NCI-H82 (cell line): Measurements from ENCODE around the gene RIC3.

Source experiments
- DNase-seq: peaks from one replicate; lab custom pipeline; 2025; lab: John Stamatoyannopoulos, UW

Gene RIC3

DNA sequence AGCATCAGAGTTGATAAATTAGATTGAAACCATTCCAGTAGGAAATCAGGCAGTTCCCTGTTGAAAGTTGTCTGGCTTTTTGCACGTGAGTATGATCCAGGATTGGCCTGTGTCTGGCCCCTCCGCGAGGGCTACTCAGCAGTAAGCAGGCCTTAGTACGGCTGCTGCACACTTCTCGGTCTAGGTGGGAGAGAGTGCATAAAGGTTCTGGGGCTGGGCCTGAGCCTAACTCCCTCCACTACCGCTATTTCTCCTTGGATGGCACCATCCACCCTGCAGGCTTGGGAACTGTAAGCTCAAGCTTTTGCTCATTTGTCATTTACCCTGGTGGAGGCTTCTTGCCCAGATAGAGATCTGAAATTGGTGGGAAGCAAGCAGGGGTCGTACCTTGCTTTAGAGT, 65.9 kb downstream of the RIC3 start:
- DNase-seq, result no peak

DNA sequence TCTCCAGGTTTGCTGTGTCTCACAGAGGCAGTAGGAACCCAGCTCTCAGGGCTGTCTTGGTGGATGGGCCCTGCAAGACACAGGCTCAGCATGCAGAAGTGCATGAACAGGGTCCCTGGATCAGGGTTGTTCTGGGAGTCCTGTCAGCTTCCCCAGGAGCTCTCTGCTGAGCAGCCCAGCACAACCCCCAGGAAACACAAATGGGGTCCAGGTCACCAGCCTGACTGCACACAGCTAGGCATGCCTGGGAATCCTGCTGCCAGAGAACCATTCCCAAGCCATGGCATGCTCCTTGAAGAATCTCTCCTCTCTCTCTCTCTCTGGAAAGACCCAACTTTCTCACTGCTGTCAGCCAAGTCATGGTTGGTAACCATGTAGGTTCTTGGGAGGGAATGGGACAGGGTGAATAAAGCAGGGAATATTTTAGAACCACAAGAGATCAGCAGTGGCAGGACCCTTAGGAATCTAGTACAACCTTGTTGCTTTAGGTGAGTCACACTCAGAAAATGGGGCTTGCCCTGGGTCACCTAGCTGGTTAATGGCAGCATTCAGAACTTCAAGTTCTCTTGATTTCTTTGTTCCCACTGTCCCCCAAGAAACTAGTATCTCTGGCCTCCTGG, 66.4 kb downstream of the RIC3 start:
- no peak for DNase-seq

- DNase-seq, result no peak
Measured at GRCh38 chr11:8101421-8101820, 67.4 kb downstream of the RIC3 start.

DNA sequence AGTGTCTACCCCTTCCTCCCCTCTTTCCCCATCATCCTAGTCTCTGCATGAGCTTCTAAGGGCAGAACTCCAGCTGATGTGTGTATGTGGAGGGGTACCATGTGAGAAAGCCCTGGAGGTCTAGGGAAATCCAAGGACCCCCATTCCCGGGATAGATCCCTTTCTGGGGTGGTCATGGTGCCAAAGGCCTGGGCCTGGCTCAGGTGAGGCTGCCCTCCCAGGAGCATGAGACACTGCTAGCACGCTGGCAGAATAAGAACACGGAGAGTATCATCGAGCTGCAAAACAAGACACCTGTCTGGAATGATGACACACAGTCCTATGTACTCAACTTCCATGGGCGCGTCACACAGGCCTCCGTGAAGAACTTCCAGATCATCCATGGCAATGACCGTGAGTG, 68.2 kb downstream of the RIC3 start:
- no peak for DNase-seq

DNA sequence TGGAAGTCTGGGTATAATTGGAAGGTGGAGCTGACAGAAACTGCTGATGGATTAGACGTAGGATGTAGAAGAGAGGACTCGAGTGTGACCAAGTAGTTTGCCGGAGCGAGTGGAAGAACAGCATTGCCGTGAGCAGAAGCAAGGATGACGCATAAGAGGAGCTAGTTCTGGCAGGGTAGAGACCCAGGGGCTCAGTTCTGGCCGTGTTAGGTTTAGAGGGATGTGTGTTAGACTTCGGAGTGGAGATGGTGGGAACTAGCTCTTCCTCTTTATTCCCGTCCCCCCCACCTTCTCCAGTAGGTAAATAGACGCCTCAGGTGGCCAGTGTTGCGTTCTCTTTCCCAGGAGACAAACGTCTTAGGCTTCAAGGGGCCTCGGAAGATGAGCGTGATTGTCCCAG, 68.7 kb downstream of the RIC3 start:
- DNase-seq, result no peak

DNA sequence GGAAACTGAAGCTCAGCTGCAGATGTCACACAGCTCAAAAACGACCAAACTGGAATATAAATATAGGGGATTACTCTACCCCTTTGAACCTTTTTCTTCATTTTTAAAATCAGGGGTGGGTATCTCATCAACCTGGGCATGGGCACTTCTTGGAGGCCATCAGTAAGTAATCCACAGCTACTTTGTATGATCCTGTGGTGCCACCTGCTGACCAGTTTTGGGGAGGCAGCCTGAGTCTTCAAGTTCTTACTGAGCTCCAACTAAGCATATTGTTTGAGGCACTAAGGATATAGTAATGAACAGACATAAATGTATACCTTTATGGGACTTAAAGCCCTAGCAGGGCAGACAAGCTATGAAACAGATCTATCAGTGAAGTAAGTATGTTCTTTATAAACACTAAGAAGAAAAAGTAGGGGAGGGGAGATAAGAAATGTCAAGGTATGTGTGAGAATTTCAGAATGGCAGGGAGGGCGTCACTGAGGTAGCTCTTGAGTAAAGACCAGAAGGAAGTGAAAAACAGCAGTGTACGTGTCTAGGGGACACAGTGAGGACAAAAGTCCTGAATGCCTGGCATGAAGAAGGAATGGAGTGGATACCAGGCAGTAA, 69.4 kb downstream of the RIC3 start:
- DNase-seq, result peak; percentile 75

DNA sequence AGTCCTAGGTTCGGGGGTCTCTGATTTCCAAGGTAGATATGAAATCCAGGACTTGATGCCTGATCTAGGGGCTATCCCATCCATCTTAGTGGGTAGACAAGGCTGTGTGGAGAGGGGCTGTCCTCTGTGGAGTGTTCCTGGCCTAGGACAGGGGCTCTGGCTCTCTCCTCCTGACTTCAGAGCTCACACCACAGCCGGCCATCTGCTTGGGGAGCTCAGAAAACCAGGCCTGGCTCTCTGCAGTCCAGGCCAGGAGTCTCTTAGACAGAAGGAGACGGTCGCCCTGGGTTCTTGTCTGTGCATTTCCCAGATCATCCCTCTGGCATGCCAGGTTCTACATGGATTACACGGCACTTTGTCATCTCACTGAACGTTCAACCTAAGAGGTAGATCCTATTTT, 69.9 kb downstream of the RIC3 start:
- no peak for DNase-seq

DNA sequence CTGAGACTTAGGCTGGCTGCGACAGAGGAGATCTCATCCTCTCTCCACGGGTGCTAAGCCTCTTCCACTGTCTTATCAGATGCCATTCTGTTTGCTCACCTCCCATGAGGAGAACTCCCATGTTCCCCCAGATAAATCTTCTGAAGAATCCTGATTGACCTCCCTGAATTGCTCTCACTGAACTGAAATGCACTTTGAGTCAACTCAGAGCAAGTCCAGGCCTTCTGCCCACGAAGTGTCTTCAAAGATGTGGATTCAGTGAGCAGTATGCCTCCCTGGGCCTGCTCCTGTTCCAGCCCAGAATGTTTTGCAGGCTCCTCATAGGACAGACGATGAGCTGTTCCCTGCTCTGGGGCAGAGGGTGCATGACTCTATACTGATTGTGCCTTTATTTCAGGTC, 70.5 kb downstream of the RIC3 start:
- DNase-seq, result no peak

GRCh38 chr11:8097926-8098325, 70.9 kb downstream of the RIC3 start:
- no peak for DNase-seq

DNA sequence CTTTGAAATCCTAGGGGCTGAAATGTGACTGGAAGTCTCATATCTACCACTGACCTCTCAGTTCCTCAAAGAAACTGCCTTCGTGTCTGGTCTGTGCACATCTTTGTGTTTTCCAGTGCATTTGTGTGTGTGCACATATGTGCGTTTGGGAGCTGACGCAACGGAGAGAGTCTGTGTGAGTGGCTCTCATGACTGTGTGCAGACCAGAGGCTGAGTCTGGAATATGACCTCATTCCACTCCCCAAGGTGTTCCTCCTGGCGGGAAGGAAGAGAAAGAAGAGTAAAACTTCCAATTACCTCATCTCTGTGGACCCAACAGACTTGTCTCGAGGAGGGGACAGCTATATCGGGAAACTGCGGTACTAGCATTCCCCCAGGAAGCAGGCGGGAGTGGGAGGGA, 71.4 kb downstream of the RIC3 start:
- DNase-seq, result no peak

GRCh38 chr11:8097062-8097461, 71.8 kb downstream of the RIC3 start:
- DNase-seq, result no peak

DNA sequence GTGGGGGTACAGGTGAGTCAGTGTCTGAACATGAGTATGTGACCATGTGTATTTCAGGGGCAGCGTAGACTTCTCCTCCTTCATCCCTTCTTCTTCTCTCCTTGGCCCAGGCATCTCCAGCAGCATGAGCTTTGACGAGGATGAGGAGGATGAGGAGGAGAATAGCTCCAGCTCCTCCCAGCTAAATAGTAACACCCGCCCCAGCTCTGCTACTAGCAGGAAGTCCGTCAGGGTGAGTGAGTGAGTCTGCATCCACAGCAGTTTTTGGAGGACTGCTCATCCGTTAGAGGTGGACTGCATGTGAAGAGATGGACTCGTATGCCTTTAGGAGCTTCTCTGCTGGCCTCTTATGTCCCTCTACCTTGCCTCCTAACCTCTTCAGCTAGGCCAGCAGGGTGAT, 72.2 kb downstream of the RIC3 start:
- DNase-seq, result no peak

DNA sequence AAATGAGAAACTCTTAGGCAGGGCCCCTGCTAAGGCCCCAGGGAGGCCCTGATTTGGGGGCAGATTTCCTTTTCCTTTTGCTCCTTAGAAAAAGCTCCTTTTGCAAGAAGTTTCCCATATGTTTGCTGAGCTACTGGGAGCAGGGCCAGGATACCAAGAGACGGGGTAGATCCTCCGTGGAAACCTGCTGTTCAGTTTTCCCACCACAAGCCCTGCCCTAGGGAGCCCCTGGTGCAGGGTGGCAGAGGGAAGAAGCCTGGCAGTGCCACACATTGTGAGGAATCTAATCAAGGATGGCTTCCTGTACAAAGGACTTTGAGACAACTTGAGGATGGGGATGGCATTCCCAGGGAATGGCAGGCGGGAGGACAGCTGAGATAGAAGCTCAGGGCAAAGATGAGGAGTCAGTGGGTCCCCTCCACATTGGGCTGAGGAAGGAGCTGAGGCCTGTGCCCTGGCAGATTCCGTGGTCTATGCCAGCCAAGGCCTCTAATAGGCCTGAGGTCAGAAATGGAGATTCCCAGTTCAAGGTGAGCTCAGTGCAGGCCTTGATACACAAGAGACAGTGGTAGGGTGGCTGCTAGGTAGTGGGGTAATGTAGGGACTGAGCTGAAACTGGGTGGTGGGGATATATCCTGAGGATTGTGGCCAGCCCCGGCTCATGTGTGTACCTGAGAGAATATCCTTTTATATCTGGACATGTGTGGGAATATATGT, 72.9 kb downstream of the RIC3 start:
- DNase-seq, result no peak

DNA sequence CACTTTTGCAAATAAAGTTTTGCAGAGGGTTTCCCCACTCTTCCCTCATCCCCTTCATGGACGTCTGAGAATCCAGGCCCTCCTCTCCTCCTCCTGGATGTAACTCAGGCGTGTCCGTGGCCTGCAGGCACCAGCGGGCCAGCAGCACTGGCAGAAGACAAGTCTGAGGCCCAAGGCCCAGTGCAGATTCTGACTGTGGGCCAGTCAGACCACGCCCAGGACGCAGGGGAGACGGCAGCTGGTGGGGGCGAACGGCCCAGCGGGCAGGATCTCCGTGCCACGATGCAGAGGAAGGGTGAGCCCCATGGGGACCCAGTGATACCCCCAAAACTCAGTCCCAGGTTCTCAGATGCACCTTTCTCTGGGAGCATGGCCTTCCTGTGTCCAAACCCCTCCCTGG, 73.5 kb downstream of the RIC3 start:
- DNase-seq, result no peak

DNA sequence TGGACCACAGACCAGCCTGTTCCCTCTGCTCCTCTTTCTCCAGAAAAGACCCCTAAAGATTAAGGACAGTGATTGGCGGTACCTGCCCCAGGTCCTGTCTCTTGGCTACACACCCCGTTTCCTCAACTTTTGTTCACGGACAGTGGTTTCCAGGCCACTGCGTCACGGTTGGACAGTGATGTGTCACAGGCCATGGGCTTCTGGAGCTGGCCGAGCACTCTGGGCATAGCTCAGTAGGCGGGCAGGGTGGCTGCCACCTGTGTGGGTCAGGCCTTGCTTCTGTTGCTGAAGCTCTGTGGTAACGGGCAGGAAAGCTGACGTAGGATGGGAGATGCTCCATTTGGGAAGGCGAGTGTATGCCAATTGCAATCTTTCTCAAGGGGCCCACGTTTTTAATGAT, 74.2 kb downstream of the RIC3 start:
- no peak for DNase-seq

DNA sequence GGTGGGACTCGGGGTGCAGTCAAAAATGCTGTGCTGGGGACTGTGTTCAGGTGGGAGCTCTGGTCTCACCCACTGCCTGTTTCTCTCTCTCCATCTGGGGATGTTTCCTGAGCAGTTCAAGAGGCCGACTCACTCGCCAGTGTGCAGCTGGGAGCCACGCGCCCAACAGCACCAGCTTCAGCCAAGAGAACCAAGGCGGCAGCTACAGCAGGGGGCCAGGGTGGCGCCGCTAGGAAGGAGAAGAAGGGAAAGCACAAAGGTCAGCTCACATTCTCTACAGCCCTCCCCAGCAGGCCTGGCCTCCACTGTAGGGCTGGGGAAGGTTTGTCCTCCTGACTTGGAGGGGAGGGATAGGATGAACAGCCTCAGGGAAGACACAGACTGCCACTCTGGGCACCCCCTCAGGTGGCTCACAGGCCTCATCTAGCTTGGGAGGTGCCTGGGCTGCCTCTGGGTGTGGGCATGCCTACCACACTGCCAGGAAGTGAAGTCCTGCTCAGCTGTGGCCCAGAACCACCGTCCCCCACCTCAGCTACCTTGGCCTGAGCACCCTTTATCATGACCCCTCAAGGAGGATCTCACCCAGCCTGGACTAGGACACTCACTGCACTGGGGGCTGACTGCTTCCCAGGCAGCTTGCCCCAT, 74.8 kb downstream of the RIC3 start:
- no peak for DNase-seq

DNA sequence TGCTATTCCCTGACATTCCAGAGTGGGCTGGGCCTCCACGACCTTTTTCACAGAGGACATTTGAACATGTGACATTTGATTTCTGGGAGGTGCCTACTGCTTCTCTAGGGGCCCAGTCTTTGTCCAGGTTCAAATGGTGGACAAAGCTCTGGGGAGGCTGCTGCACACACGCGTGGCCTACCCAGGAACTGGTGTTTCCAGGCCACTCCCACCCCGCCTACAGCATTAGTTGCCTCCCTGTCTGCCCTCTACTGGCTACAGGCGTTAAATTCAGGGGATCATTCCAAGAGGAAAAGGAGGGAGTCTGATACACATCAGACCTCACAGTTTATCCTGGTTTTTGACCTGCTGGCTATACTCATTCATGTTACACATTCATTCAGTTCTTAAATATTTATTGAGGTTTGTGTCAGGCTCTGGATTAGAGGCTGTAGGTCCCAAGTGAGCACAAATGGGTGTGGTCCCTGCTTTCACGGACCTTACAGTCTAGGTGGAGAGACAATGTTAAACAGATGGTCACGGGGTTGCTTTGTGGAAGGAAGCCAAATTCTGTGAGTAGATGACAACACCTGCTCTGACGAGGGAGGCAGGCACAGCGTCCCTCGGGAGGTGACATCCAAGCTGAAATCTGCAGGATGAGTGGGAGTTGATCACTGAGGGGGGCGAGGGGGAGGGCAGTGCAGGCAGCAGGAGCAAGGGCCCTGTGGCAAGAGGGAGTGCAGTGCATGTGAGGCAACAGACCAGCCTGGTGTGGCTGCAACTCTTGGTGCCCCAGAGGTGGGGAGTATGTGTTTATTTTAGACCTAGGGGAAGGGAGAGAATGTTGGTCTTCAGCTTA, 76.0 kb downstream of the RIC3 start:
- peak; percentile 81 for DNase-seq

GRCh38 chr11:8091721-8092120, 77.1 kb downstream of the RIC3 start:
- no peak for DNase-seq

- peak; percentile 74 for DNase-seq
Measured at GRCh38 chr11:8090756-8091155, 78.1 kb downstream of the RIC3 start.

DNA sequence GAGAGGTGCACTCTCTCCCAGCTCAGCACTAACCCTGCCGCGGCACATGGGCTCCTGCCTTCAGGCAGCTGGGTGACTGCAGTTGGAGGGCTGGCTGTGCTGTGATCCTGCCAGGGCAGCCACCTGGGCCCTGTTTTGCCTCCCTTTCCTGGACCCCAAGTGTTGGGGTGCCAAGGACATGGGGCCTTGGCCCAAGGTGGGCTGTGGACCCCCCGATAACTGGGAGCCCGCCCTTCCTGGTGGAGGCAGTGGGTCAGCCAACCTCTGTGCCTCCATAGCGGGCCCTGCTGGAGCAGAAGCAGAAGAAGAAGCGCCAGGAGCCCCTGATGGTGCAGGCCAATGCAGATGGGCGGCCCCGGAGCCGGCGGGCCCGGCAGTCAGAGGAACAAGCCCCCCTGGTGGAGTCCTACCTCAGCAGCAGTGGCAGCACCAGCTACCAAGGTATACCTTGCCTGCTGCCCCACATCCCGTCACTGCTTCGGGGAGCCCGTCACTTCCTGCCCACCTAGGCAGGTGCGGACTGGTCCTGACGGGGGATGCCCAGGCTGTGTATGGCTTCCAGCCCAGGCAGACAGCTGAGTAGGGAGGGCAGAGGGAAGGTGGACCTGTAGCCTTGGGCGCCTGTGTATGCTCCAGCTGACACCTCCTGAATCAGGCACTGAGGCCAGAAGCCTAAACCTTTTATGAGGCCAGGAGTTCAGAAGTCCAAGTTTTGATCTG, 78.9 kb downstream of the RIC3 start:
- DNase-seq, result no peak

GRCh38 chr11:8087756-8088155, 81.1 kb downstream of the RIC3 start:
- DNase-seq, result no peak

GRCh38 chr11:8087185-8087584, 81.6 kb downstream of the RIC3 start:
- DNase-seq, result no peak
